ENCODE measurements around the gene NRXN3. TPM values are rescaled to one million over a fixed set of nuclear protein-coding genes. Genes with fewer than 3 reads are reported as not detected.

The NRXN3 gene
- polyA plus RNA-seq, 4 donors: 6.4 to 7.2 (median 7.0) TPM

DNA sequence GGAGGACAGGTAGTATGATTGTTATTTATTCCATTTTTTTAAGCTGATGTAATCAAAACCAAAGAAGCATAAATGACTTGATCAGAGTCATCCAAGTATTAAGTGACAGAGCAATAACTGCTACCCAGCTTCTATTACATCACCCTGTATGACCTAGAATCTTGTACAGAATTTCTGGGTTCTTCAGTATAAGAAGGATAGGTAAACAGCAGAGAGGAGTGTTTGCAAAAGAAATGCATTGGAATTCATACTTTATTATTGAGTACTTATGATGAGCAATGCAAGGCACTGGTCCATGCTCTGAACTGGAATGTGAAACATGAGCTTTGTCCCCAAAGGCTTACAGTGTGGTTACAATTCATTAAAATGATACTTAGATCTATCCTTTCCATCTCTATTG lies 1124.3 kb downstream of the NRXN3 start:
- no peak for DNase-seq (ENCODE audit: low read depth in 4 of 4, low spot score in 3 of 4)

DNA sequence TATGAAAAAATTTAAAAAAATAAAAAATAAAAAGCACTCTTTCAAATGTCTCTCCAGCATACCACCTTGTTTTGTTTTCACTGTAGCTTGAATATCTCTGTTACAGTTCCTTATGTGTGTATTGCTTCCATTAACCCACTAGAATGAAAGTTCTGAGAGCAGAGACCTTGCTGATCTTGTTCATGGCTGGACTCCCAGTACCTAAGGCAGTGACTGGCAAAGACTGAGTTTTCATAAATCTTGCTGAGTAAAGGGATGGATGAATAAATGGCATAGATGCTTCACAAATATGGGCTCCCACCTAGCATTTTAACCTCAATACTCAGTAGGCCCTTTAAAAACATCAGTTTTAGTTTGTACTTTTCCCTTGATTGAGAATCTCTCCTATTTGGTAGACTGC lies 1125.2 kb downstream of the NRXN3 start:
- DNase-seq (ENCODE audit: low read depth in 4 of 4, low spot score in 3 of 4): no peak

DNA sequence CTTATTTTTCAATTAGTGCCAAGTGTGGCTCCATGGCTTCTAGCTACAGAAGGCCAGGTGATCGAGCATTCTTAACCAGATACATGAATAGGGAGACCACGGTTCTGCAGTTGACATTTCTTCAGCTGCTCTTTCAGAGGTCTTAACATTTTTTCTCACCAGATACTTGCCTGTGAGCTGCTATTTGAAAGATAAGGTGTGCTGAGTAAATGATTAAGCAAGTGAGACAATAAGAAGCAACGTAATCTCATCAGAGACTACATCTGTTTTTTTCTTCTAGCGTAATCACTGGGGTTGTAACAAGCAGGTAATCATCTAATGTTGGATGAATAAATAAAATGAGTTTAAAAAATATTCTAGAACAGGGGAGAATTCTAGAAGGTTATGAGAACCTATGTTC lies 1128.2 kb downstream of the NRXN3 start:
- DNase-seq (ENCODE audit: low read depth in 4 of 4, low spot score in 3 of 4): no peak

DNA sequence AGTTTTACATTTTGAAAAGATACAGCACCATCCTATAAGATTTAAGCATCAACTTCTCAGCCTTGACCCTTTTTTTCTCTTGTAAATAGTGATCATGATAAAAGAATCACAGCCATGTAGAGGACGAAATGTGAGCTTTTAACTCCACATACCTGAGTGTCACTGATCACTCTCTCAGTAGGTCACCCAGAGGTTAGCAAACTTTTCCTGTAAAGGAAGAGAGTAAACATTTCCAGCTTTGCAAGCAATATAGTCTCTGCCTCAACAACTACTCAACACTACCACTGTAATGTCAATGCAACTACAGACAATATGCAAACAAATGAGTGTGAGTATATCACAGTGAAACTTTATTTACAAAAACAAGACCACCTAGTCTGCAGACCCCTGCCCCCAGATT lies 1129.0 kb downstream of the NRXN3 start:
- no peak for DNase-seq (ENCODE audit: low read depth in 4 of 4, low spot score in 3 of 4)

DNA sequence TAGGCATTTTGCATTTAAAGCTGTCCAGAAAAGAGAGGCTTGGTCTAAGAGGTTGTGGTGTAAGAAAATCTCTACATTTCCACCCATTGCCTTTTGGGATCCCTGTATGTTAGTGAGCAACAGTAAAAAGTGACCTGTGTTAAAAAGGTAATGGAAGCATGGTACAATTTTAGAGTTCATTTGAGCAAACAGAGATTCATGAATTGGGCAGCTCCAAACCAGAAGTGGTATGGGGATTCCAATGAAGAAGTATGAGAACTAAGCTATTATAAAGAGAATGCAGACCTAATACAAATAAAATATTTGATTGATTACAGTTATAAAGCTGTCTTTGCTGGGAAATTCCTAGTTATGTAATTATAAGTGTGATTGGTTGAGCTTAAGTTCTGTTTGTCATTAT lies 1134.1 kb downstream of the NRXN3 start:
- DNase-seq (ENCODE audit: low read depth in 4 of 4, low spot score in 3 of 4): no peak

DNA sequence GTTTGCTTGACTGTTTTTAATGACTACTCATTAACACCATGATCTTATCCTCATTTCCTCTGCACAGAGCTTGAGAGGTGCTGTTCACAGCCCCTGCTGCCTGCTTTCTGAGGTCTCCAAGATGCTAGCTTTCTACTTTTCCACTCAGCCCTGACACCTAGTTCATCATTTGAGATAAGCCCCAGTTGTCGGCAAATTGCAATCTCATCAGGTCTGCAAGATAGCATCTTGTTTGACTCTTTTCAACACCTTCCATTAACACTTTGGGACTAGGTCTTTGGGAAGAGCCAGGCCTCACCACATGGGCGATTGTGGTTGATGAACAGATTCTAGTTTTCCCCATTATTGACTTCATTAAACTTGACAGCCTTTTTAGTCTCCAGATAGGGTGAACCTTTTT lies 1136.4 kb downstream of the NRXN3 start:
- DNase-seq (ENCODE audit: low read depth in 4 of 4, low spot score in 3 of 4): no peak

DNA sequence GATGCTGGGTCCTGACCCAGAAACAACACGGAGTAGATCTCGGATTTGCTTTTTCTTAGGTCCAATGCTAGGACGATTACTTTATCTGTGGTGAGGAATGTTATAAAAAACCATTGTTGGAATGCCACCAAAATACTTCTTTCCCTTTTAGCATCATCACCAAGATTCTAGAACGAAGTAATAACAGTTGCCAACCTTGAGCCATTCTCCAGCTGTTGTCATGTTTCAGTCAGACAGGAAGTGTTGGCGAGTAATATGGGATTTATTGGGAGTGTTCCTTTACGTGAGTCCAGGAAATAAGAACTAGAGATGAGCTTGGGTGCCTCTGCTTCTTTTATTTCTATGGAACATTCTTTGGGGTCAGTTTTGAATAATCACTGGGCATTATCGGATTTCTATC lies 1148.2 kb downstream of the NRXN3 start:
- DNase-seq (ENCODE audit: low read depth in 4 of 4, low spot score in 3 of 4): no peak

DNA sequence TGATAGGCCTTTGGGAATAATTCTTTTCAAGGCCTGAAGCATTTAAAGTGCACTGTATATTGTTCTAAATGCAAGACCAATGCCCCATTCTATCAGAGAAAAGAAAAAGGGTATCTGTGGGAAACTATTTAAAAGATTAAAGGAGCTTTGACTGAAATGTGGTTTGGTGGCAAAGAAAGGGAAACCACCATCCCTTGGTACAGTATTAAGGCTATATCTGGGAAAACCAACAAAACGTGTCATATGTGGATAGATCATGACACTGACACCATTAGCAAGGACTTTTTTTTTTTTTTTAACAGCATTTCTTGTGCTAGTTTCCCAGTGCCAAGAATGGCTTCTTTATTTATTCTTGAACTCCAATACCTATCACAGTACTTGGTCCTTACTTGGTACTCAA lies 1150.4 kb downstream of the NRXN3 start:
- no peak for DNase-seq (ENCODE audit: low read depth in 4 of 4, low spot score in 3 of 4)

DNA sequence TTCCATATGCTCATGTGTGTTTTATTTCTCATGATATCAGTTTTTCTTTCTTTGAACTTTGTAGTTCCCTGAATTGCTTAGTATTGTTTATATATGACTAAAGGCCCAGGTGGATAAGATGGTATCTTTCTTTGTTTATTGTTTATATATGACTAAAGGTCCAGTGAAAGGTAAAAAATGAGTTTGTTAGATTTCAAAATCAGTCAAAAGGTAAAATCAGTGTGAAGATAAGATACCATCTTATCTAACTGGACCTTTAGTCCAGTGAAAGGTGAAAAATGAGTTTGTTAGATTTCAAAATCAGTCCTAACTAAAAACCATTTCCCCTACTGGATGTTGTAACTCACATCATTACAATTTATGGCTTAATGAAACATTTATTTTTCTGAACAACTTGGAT lies 1150.9 kb downstream of the NRXN3 start:
- DNase-seq (ENCODE audit: low read depth in 4 of 4, low spot score in 3 of 4): no peak

DNA sequence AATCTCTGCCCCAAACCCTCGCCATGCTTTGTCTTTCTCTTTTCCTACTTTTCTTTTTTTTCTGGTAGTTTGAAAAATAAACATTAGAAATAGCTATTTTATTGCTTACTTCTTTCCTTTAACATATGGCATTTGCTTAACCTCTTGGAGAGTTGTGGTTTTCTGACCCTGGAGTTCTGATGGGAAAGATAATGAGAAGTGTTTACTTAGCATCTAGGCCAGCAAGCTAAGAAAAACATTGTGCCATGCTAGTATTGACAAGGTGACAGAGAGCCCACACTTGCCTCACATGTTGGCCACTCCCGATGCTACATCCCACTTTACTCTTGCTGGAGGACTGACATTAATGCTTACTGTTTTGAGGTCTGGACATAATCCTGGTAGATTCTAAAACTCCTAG lies 1154.9 kb downstream of the NRXN3 start:
- DNase-seq (ENCODE audit: low read depth in 4 of 4, low spot score in 3 of 4): no peak

DNA sequence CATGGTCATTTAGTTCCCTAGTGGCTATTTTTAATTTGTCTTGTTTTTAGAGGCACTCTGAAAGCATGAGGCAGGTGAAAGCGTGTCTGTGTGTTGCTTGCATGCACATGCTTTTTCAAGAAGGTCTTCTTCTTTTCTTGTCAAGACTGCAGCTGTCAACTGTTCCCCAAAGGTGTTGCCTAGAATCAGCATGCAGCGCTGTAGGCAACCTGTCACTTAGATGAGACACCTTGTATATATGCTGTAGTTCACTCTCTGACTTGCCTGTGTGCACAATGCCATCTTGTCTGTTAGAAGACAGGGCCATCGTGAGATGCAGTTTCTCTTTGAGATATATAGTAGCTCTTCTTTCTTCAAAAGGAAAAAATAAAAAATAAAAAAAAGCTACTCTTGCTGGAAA lies 1155.4 kb downstream of the NRXN3 start:
- DNase-seq (ENCODE audit: low read depth in 4 of 4, low spot score in 3 of 4): no peak

DNA sequence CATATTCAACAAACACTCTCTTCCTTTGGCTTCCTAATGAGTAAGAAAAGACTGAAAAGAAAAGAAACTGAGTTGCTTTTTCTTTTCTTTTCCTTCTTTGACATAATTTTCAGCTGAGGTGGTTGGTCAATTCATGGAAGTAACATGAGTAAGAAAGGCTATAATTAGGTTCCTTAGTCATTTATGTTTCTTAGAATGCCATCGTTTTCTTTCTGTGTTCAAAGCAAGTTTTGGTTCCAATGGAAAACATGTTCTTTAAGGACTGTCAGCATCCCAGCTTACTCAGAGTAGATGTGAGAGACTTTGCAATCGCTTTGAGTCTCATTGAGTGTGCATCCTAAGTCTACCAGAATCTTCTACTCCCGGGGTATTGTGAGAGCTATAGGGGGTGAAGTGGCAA lies 1158.7 kb downstream of the NRXN3 start:
- no peak for DNase-seq (ENCODE audit: low read depth in 4 of 4, low spot score in 3 of 4)

DNA sequence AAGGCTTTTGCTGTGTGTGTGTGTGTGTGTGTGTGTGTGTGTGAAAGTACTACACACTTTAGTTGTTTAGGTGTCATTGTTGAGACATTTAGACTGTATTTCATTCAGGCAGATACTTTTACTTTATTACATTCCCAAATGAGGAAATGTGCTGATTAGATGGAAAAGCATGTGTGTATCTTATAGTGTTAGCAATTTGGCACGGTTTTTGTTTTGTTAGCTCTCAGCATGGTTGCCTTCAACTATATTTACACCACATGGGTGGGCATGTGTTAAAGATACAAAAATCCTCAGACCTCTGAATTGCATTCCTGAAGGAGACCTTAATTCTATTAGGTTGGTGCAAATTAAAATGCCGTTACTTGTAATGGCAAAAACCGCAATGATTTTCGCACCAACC lies 1161.7 kb downstream of the NRXN3 start:
- no peak for DNase-seq (ENCODE audit: low read depth in 4 of 4, low spot score in 3 of 4)

DNA sequence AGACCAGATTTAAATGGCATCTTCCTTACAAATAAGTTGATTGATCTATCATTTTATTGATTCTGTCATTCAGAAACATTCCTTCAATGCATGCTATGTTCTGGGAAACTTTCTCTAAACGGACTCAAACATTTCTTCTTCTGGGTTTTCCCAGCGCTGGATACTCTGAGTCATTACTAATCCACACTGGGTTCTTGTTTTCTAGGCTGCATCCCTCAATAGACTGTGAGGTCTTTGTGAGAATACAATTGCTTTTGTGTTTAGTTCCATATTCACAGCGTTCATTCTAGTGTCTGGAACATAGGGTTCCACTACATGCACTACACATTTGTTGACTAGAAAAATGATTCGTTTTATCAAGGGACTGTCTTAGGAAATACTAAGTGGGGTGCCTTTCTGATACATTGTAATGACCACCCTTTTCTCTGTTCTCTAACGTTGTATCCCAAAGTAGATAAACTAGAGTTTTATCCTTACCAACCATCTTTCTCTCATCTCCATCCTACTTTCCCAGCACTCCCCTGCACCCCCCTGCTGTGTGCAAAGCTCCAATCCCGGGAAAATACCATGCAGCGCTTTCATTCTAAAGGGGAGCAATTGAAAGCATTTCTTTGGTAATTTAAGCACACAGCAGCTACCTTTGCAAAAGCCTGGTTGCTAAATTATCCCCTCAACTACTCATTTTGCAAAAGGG lies 1162.5 kb downstream of the NRXN3 start:
- no peak for DNase-seq (ENCODE audit: low read depth in 4 of 4, low spot score in 3 of 4)

DNA sequence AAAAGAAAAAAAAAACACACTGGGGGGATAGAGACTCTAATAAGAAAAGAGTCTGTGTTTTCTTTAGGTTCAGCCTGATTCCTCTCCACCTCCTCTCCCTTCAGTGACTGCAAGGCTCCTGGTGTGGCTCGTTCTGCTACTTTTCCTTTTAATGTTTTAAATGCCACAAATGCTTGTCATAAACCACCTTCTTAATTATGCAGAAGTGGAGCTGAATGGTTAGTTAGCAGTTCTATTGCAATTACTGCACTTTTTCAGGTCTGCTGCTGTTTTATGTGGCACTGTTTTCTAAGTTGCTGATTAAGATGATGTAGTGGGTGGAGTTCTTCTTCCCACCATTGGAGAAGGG lies 1163.0 kb downstream of the NRXN3 start:
- no peak for DNase-seq (ENCODE audit: low read depth in 4 of 4, low spot score in 3 of 4)

DNA sequence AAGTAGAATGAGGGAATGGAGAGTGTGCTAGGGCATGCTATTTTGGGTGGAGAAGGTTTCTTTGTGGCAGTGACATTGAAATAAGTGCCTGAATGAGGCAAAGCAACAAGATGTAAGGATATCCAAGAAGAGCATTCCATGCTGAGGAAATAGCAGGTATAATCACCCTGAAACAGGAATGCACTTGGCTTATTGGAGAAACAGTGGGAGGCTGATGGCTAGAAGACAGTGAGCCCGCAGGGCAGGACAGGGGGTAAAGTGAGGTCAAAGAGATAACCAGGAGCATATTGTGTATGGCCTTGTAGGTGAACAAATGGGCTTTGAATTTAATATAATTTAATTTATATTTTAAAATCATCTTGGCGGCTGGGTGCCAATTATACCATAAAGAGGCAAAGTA lies 1164.1 kb downstream of the NRXN3 start:
- DNase-seq (ENCODE audit: low read depth in 4 of 4, low spot score in 3 of 4): no peak

DNA sequence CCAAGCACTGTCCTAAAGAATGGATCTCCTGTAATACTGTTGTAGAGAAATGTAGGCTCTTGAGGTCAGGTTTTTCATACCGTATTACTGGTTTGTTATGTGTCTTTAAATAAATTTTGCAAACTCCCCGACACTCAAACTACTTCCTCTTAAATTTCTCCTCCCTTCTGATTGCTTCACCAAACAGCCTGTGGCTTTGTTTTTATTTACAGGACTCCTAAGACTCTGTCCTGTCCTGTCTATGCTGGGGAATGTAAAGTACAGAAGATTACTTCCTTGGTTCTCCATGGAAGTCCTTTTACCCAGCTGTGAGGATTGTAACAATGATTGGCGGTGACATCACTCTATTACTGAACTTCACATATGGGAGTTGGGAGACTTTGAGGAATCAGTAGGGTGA lies 1167.6 kb downstream of the NRXN3 start:
- no peak for DNase-seq (ENCODE audit: low read depth in 4 of 4, low spot score in 3 of 4)

DNA sequence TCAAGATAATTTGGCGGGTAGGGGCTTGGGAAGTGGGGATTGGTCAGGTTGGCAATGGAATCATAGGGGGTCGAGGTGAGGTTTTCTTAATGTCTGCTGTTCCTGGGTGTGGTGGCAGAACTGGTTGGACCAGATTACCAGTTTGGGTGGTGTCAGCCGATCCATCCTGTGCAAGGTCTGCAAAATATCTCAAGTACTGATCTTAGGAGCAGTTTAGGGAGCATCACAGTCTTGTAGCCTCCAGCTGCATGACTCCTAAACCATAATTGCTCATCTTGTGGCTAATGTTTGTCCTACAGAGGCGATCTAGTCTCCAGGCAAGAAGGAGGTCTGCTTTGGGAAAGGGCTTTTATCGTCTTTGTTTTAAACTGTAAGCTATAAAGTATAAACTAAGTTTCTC lies 1172.8 kb downstream of the NRXN3 start:
- no peak for DNase-seq (ENCODE audit: low read depth in 4 of 4, low spot score in 3 of 4)

DNA sequence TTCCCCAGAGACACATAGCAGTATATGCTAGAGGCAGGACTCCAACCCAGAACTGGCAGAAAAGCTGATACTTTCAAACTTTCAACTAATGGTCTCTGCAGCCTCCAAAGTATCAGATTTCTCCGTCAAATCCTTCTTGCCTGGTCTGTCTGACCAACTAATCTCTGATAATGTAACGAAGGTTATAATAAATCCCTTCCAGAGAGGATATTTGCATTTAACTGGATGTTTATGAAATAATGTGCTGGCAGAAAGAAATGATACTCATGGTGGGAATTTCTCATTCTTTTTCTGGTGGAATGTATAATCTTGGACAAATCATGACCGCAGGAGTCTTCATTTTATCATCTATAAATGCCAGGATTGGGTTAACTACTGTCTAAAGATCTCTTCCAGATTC lies 1180.8 kb downstream of the NRXN3 start:
- DNase-seq (ENCODE audit: low read depth in 4 of 4, low spot score in 3 of 4): no peak

DNA sequence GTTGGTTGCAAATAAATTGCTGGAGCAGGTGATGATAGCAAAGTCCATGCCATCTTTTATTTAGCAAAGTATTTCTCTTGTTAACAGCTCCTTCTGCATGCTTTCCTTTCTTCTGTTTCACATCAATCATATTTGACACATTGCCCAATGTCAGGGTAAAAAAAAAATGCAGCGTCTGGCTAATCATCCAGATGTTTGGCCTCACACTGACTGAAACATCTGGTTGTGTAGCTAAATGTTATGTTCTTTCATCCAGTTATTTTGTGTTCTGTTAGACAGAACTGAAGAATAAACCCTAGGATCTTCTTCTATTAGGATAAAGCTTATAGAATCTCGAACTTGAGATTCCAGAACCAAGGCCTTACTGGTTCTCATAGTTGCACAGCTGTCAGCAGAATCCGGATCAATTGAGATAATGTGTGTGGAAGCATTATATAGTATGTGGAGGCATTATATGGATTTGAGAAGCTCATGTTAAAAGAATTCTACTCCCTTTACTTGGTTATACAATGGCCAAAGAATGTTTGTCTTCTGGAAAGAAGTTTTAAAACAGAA lies 1182.0 kb downstream of the NRXN3 start:
- peak in 1 of 4 donors; percentile 18 for DNase-seq (ENCODE audit: low read depth in 4 of 4, low spot score in 3 of 4)

DNA sequence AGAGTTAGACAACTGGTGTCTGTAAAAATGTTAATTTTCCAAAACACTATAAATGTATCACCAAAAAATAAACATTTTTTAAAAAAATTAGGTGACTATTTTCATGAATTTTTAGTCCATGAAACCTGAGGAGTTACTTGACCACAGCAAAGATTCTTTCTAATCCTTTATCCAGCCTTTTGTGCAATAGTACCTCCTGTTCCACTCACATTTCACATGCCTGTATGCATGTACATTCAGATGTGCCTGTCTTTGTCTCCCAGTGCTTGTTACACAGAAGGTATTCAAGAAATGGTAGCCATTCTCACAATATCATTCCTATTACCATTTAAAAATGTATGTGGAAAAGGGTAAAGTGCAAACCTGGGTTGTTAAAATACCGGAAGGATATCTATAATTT lies 1184.2 kb downstream of the NRXN3 start:
- no peak for DNase-seq (ENCODE audit: low read depth in 4 of 4, low spot score in 3 of 4)

DNA sequence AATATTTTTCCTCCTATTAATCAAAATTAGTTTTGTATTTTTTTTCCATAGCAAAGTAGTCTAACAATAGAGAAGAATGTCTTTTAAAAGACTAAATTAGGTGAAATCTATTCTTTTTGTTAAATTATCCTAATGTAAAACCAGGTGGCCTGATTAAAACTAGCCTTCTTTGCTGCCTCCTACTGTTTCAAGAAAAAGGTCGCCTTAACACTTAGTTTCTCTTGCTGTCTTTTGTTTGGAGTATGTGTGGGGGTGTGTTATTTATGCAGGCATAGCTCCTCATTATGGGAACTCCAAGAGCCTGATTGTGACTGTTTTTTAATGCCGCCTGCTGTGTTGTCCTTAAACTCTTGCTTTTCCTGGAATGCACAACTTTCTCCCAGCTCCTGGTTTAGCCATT lies 1185.9 kb downstream of the NRXN3 start:
- peak in 1 of 4 donors; percentile 34 for DNase-seq (ENCODE audit: low read depth in 4 of 4, low spot score in 3 of 4)

DNA sequence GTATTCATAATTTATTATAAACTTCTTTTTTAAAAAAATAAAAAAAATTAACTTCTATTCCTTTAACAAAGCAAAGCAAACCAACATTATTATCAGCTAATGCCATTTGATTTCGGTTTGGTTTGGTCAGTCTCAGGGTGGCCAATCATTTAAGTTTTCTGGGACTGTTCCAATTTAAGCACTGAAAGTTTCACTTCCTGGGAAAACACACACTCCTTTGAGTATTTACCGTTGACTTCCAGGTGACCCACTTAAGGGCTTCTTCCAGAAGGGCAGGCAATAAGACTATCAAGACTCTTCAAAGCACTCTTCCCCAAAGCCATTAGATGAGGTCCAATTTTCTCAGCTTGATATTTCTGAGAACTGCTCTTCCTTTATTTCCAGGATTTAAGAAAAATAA lies 1187.1 kb downstream of the NRXN3 start:
- no peak for DNase-seq (ENCODE audit: low read depth in 4 of 4, low spot score in 3 of 4)

All from left renal pelvis (tissue), 4 donors.